HUES6 (cell line): ENCODE measurements around the gene GAST.

ENCODE experiments used
- H3K27ac ChIP-seq: 2 replicates; pipeline ENCODE4 v1.7.0; 2013; ENCODE audit warnings: low read depth, mild to moderate bottlenecking, low read length, inconsistent platforms
- H3K27me3 ChIP-seq: 2 replicates; pipeline ENCODE4 v1.6.1; 2013; ENCODE audit warnings: low read length; ENCODE audit not compliant: control insufficient read depth, insufficient read depth
- H3K36me3 ChIP-seq: 2 replicates; pipeline ENCODE4 v1.6.1; 2013; ENCODE audit warnings: low read length; ENCODE audit not compliant: control insufficient read depth, insufficient read depth
- H3K4me1 ChIP-seq: 2 replicates; pipeline ENCODE4 v1.6.1; 2013; ENCODE audit warnings: low read length; ENCODE audit not compliant: control insufficient read depth, insufficient read depth
- H3K4me3 ChIP-seq: 2 replicates; pipeline ENCODE4 v1.5.1; 2013; ENCODE audit warnings: low read depth, low read length
- H3K9ac ChIP-seq: one replicate; pipeline ENCODE4 v1.6.1; 2013; ENCODE audit warnings: mild to moderate bottlenecking, low read length
- H3K9me3 ChIP-seq: 2 replicates; pipeline ENCODE4 v1.6.1; 2013; ENCODE audit warnings: low read depth, low read length; ENCODE audit not compliant: control insufficient read depth, insufficient read depth

GAST gene

GRCh38 chr17:41735744-41736143, 23.6 kb downstream of the GAST start:
- Histone ChIP-seq H3K27ac (no peak overlapping the region), H3K27me3 (peaks cover 71% of the 10 kb centered on the region), H3K36me3 (no peaks in the 10 kb centered on the region), H3K4me3 (no peak overlapping the region), H3K9me3 (no peaks in the 10 kb centered on the region), H3K9ac (no peak overlapping the region), H3K4me1 (peaks cover 13% of the 10 kb centered on the region)

DNA sequence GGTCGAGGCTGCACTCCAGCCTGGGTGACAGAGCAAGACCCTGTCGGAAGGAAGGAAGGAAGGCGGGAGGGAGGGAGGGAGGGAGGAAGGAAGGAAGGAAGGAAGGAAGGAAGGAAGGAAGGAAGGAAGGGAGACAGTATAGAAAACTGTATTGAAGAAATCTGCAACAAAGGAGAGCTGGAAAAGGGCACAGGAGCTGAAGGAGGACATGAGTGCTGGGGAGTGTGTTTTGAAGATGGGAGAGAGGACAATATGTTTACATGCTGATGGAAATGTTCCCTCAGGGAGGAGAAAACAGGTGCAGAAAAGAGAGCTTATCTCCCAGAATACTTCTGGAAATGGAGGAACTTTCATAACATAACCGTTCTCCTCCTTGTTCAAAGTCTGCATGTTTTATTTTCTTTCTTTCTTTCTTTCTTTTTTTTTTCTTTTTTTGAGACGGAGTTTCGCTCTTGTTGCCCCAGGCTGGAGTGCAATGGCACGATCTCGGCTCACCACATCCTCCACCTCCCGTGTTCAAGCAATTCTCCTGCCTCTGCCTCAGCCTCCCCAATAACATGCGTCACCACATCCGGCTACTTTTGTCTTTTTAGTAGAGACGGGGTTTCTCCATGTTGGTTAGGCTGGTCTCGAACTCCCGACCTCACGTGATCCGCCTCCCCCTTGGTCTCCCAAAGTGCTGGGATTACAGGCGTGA, 25.0 kb downstream of the GAST start:
- Histone ChIP-seq H3K27ac (no peak overlapping the region), H3K36me3 (no peaks in the 10 kb centered on the region), H3K27me3 (peaks cover 58% of the 10 kb centered on the region), H3K9ac (no peak overlapping the region), H3K4me3 (no peak overlapping the region), H3K9me3 (no peaks in the 10 kb centered on the region), H3K4me1 (peaks cover 13% of the 10 kb centered on the region)

DNA sequence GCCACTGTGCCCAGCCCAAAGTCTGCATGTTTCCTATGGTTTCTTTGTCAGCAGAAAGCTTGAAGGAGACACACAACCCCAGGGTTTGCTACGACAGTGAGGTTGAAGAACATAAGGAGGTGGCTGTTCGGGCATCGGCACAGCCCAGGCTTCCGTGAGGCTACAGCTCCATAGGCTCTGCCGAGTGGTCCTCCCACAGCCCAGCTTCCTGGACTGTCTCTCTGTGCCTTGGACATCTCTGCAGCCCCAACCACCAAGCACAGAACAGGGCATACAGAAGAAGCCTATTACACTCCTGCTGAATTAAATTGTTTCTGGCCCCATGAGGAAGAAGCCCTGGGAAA, 25.5 kb downstream of the GAST start:
- Histone ChIP-seq H3K36me3 (no peaks in the 10 kb centered on the region), H3K27ac (no peak overlapping the region), H3K27me3 (peaks cover 52% of the 10 kb centered on the region), H3K4me3 (no peak overlapping the region), H3K9ac (no peak overlapping the region), H3K9me3 (no peaks in the 10 kb centered on the region), H3K4me1 (peaks cover 13% of the 10 kb centered on the region)

DNA sequence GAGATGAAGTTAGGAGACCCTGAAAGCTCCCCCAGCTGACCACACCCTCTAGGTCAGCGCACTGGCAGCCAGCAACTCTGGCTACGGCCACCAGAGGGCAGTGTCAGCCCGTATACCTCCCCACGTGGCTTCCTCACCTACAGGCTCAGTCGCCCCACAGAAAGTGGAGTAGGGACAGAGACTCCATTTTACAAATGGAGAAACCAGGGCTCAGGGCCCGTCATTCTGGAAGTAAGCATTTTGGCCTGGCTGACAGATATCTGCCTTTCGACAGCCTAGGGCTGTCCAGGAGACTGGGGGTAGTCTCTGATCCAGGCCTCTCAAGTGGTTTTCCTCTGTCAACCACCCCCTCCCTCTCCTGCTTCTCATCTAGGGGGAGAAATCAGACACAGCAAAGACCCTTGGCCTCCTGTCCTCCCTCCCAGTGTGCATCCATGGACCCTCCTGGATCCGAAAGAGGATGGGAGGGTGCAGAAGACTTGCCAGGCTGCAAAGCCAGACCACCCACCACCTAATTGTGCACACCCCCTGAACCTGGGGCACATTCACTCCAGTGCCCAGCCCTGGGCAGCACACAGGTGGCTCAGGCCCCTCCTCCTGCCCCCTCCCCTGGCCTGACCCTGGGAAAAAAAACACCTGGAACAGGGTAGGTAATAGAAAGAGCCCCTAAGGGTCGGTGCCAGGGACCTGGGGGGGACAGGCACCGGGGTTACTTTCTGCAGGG, 26.1 kb downstream of the GAST start:
- Histone ChIP-seq H3K4me1 (peaks cover 13% of the 10 kb centered on the region), H3K27me3 (peaks cover 47% of the 10 kb centered on the region), H3K4me3 (no peak overlapping the region), H3K27ac (no peak overlapping the region), H3K9me3 (no peaks in the 10 kb centered on the region), H3K9ac (peak overlapping the region; percentile 11), H3K36me3 (no peaks in the 10 kb centered on the region)

DNA sequence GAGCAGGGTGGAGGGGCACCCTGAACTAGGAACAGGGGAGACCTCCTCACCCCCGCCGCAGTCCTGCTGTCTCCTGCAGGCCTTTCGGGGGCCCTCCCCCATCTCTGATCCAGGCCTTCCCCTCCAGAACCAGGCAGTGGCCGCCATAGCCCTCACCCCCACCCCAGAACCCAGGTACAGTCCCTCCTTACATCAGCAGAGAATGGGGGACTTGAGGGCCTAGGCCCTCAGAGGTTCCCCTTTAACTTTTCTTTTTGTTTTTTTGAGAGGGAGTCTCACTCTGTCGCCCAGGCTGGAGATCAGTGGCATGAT, 26.6 kb downstream of the GAST start:
- Histone ChIP-seq H3K36me3 (no peaks in the 10 kb centered on the region), H3K27me3 (peaks cover 41% of the 10 kb centered on the region), H3K27ac (no peak overlapping the region), H3K9ac (no peak overlapping the region), H3K4me1 (peaks cover 13% of the 10 kb centered on the region), H3K4me3 (no peak overlapping the region), H3K9me3 (no peaks in the 10 kb centered on the region)

GRCh38 chr17:41739661-41740352, 27.7 kb downstream of the GAST start:
- Histone ChIP-seq H3K27me3 (peaks cover 31% of the 10 kb centered on the region), H3K4me3 (no peak overlapping the region), H3K9me3 (no peaks in the 10 kb centered on the region), H3K36me3 (no peaks in the 10 kb centered on the region), H3K9ac (no peak overlapping the region), H3K4me1 (peaks cover 13% of the 10 kb centered on the region), H3K27ac (no peak overlapping the region)

DNA sequence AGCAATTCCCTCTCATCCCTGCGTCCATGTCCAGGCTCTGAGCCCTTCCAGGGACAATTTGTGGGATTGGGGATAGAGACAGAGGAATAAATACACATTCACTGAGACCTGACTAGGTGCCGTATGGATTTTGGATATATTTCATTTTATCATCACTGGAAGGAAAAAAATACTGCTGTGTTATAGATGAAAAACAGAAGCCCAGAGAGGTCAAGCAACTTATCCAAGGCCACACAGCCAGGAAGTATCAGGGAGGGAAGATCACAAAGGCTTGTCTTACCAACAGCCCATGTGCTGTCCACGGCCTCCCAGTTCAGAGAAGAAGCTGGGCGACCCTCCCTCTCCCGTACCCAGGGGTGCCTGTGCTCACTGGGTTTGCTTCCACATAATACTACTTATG, 28.4 kb downstream of the GAST start:
- H3K9me3 ChIP-seq, result no peaks in the 10 kb centered on the region
- H3K27me3 ChIP-seq, result peaks cover 24% of the 10 kb centered on the region
- no peak overlapping the region for H3K9ac ChIP-seq
- H3K4me1 ChIP-seq, result peaks cover 13% of the 10 kb centered on the region
- no peak overlapping the region for H3K4me3 ChIP-seq
- H3K36me3 ChIP-seq, result no peaks in the 10 kb centered on the region
- no peak overlapping the region for H3K27ac ChIP-seq

GRCh38 chr17:41741709-41742108, 29.6 kb downstream of the GAST start:
- H3K9ac ChIP-seq, result no peak overlapping the region
- H3K9me3 ChIP-seq, result no peaks in the 10 kb centered on the region
- H3K27ac ChIP-seq, result no peak overlapping the region
- no peaks in the 10 kb centered on the region for H3K36me3 ChIP-seq
- H3K27me3 ChIP-seq, result peaks cover 12% of the 10 kb centered on the region
- no peak overlapping the region for H3K4me3 ChIP-seq
- peaks cover 13% of the 10 kb centered on the region for H3K4me1 ChIP-seq

- no peak overlapping the region for H3K9ac ChIP-seq
- no peaks in the 10 kb centered on the region for H3K4me1 ChIP-seq
- no peaks in the 10 kb centered on the region for H3K9me3 ChIP-seq
- H3K27ac ChIP-seq, result no peak overlapping the region
- H3K36me3 ChIP-seq, result no peaks in the 10 kb centered on the region
- H3K27me3 ChIP-seq, result no peaks in the 10 kb centered on the region
- H3K4me3 ChIP-seq, result no peak overlapping the region
Observed at GRCh38 chr17:41748275-41748674, 36.1 kb downstream of the GAST start.

DNA sequence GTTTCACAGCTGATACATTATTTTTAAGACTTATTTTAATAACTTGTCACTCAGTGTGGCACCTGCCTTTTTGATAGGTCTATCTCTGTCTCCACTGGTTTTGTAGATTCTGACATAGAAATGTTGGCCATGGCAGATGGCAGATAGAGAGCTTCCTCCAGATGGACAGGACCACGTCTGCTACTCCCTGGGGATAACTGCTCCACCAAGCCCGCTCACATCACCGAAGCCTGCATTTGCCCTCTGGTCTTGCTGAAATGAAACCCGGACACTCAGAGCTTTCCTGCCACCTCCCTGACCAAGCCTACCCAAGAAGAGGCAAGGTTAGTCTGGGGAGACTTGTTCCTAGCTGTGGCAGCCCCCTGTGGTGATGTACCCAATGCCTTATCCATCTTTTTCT, 38.7 kb downstream of the GAST start:
- Histone ChIP-seq H3K4me1 (no peaks in the 10 kb centered on the region), H3K36me3 (peaks cover 17% of the 10 kb centered on the region), H3K27ac (no peak overlapping the region), H3K27me3 (no peaks in the 10 kb centered on the region), H3K9me3 (no peaks in the 10 kb centered on the region), H3K9ac (no peak overlapping the region), H3K4me3 (no peak overlapping the region)

DNA sequence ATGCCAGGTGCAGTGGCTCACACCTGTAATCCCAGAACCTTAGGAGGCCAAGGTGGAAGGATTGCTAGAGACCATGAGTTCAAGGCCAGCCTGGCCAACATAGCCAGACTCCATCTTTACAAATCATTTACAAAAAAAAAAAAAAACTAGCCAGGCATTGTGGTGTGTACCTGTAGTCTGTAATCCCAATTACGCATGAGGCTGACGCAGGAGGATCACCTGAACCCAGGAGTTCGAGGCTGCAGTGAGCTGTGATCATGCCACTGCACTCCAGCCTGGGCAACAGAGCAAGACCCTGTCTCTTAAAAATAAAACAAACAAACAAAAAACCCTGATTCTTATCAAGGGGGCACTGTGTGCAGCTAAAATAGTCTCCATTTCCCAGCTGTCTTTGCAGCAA, 39.2 kb downstream of the GAST start:
- Histone ChIP-seq H3K27me3 (no peaks in the 10 kb centered on the region), H3K9me3 (no peaks in the 10 kb centered on the region), H3K4me1 (no peaks in the 10 kb centered on the region), H3K4me3 (no peak overlapping the region), H3K36me3 (peaks cover 21% of the 10 kb centered on the region), H3K9ac (no peak overlapping the region), H3K27ac (no peak overlapping the region)
